Vagina (tissue), 2 donors: ENCODE results near the gene RBM33.

Experiments
- CTCF ChIP-seq, 3 experiments: fragments of 450-650 bp in 2 of 3; fragments of 200-600 bp in 1 of 3; sonication (generic) in 1 of 3; IDR thresholded peaks; one replicate each; pipeline ENCODE4 v1.5.1; 2017 to 2019; ENCODE audit warnings: antibody characterized with exemption in 3 of 3, mild to moderate bottlenecking in 2 of 3, moderate library complexity in 2 of 3
- POLR2A ChIP-seq, 2 donors: fragments of 450-650 bp; IDR thresholded peaks; one replicate each; pipeline ENCODE4 v1.6.1; 2017; ENCODE audit warnings: antibody characterized with exemption in 2 of 2, mild to moderate bottlenecking in 2 of 2, moderate library complexity in 2 of 2
- POLR2AphosphoS5 ChIP-seq, 2 donors: sonication (generic); formaldehyde crosslinking; IDR thresholded peaks; one replicate each; pipeline ENCODE4 v1.9.0; 2017; ENCODE audit warnings: antibody characterized with exemption in 2 of 2, mild to moderate bottlenecking in 2 of 2, low read depth in 1 of 2; ENCODE audit not compliant: insufficient read depth in 1 of 2

- no peak for TF ChIP-seq CTCF (IDR thresholded peaks at IDR 0.05)
- no peak for TF ChIP-seq POLR2A (IDR thresholded peaks at IDR 0.05)
- no peak for TF ChIP-seq POLR2AphosphoS5 (IDR thresholded peaks at IDR 0.05; ENCODE audit: insufficient read depth in 1 of 2, low read depth in 1 of 2)
Measured at GRCh38 chr7:155743177-155743576, 98.7 kb downstream of the RBM33 start.
